GM12878 (cell line): ENCODE measurements around the gene RMI2. TPM values are rescaled to one million over a fixed set of nuclear protein-coding genes. Genes with fewer than 3 reads are reported as not detected.

Experiments used
- ATAC-seq: fragments of 200-7000 bp; cut with Tn5 transposase; 3 replicates; pipeline ENCODE4 v1.9.1; 2020; ENCODE audit warnings: mild to moderate bottlenecking, moderate library complexity
- Bru-seq: library from RNA; stranded (reverse); fragments of 400-500 nt; gene quantifications from one replicate; lab custom pipeline; 2021; lab: Mats Ljungman, UMichigan
- BruChase-seq, 2 experiments: library from RNA; stranded (reverse); fragments of 400-500 nt; gene quantifications; one replicate each; lab custom pipeline; 2021; lab: Mats Ljungman, UMichigan
- BruUV-seq: library from RNA; stranded (reverse); fragments of 400-500 nt; replicated peaks from 2 replicates; lab custom pipeline; 2021; lab: Mats Ljungman, UMichigan
- CTCF ChIA-PET: fragments of 300-600 bp; sonication (Branson Sonifier 250); formaldehyde crosslinking; extraction: SDS; loops from one replicate; lab custom pipeline; 2021; ENCODE audit warnings: inconsistent platforms; lab: Yijun Ruan, JAX
- POLR2A ChIA-PET: fragments of 350-600 bp; formaldehyde crosslinking; extraction: SDS; loops from one replicate; lab custom pipeline; 2021; ENCODE audit warnings: inconsistent platforms; lab: Charles Lee
- RAD21 ChIA-PET: fragments of 300-600 bp; sonication (Branson Sonifier 250); formaldehyde crosslinking; loops from one replicate; lab custom pipeline; 2023; ENCODE audit warnings: antibody characterized with exemption; ENCODE audit not compliant: unreplicated experiment; lab: Charles Lee
- SMC1A ChIA-PET: fragments of 300-600 bp; sonication (Branson Sonifier 250); formaldehyde crosslinking; loops from one replicate; lab custom pipeline; 2023; ENCODE audit not compliant: unreplicated experiment, uncharacterized antibody; lab: Charles Lee
- DNase-seq: peaks from one replicate; pipeline ENCODE4 v3.0.0-alpha.2; 2011; ENCODE audit warnings: low read depth, low spot score
- FAIRE-seq: peaks from 3 replicates; lab custom pipeline; 2011; peaks lifted over from hg19 to GRCh38; lab: Jason Lieb, UNC
- H2AFZ ChIP-seq: 2 replicates; pipeline ENCODE4 v1.6.0; 2011; ENCODE audit warnings: low read depth, low read length, control low read depth; ENCODE audit not compliant: control insufficient read depth
- H3K27ac ChIP-seq: 2 replicates; pipeline ENCODE4 v1.5.1; 2011; ENCODE audit warnings: control low read depth; ENCODE audit not compliant: control insufficient read depth, insufficient read depth
- H3K27me3 ChIP-seq, 2 experiments: replicated peaks in 1 of 2; 2 replicates each; pipeline versions ENCODE4 v1.6.0 to v1.6.1; 2011; ENCODE audit warnings: low read length in 1 of 2; ENCODE audit not compliant: control insufficient read depth in 2 of 2, insufficient read depth in 2 of 2
- H3K36me3 ChIP-seq, 2 experiments: 2 replicates each; pipeline ENCODE4 v1.5.1; 2011; ENCODE audit warnings: low read length in 1 of 2; ENCODE audit not compliant: control insufficient read depth in 2 of 2, insufficient read depth in 2 of 2
- H3K4me1 ChIP-seq: 2 replicates; pipeline ENCODE4 v1.6.1; 2011; ENCODE audit warnings: mild to moderate bottlenecking, low read length, moderate library complexity, mixed read lengths; ENCODE audit not compliant: control insufficient read depth, insufficient read depth
- H3K4me2 ChIP-seq: 2 replicates; pipeline ENCODE4 v1.6.0; 2011; ENCODE audit warnings: control low read depth; ENCODE audit not compliant: control insufficient read depth, insufficient read depth
- H3K4me3 ChIP-seq: fragments of 200-600 bp; sonication (generic); 2 replicates; pipeline ENCODE4 v1.5.1; 2016
- H3K79me2 ChIP-seq: 2 replicates; pipeline ENCODE4 v1.6.0; 2011; ENCODE audit warnings: low read length; ENCODE audit not compliant: control insufficient read depth, insufficient read depth
- H3K9ac ChIP-seq: 2 replicates; pipeline ENCODE4 v1.8.0; 2011; ENCODE audit warnings: low read length, control low read depth, mixed read lengths; ENCODE audit not compliant: control insufficient read depth, insufficient read depth
- H3K9me3 ChIP-seq: replicated peaks from 3 replicates; pipeline ENCODE4 v1.5.1; 2011; ENCODE audit warnings: mild to moderate bottlenecking, low read length; ENCODE audit not compliant: control insufficient read depth, insufficient read depth
- H4K20me1 ChIP-seq: 2 replicates; pipeline ENCODE4 v1.6.0; 2011; ENCODE audit not compliant: control insufficient read depth, insufficient read depth
- GATAD2B ChIP-seq: fragments of 450-650 bp; conservative IDR thresholded peaks from 2 replicates; pipeline ENCODE4 v1.6.1; 2017; ENCODE audit warnings: low read depth, mild to moderate bottlenecking, moderate library complexity
- LARP7 ChIP-seq: fragments of 450-650 bp; IDR thresholded peaks from 2 replicates; pipeline ENCODE4 v1.6.1; 2017; ENCODE audit warnings: mild to moderate bottlenecking
- SMAD5 ChIP-seq: IDR thresholded peaks from 2 replicates; pipeline ENCODE4 v1.6.1; 2016; ENCODE audit warnings: antibody characterized with exemption, low read depth
- SMC3 ChIP-seq: IDR thresholded peaks from 2 replicates; pipeline ENCODE4 v1.6.1; 2011; ENCODE audit warnings: low read length, improper control_type of control experiment, borderline replicate concordance
- SPI1 ChIP-seq: IDR thresholded peaks from 2 replicates; pipeline ENCODE4 v1.6.1; 2011; ENCODE audit warnings: low read depth, mild to moderate bottlenecking, low read length, moderate library complexity, borderline replicate concordance; ENCODE audit not compliant: insufficient read depth
- SUPT20H ChIP-seq: IDR thresholded peaks from 2 replicates; pipeline ENCODE4 v1.6.1; 2011; ENCODE audit warnings: low read depth, mild to moderate bottlenecking, low read length, moderate library complexity, borderline replicate concordance; ENCODE audit not compliant: control insufficient read depth
- WGBS: methylation state at CpG from one replicate; pipeline ENCODE4 v1.1.6; 2016; ENCODE audit warnings: low lambda C conversion rate; ENCODE audit not compliant: insufficient replicate concordance, insufficient coverage; ENCODE audit errors: missing lambda C conversion rate; 5-methylcytosine and 5-hydroxymethylcytosine counted together
- in situ Hi-C: fragments of 300-500 bp; cut with MboI; formaldehyde crosslinking; loops from 9 replicates; pipeline ENCODE4 v1.14.3; 2018; ENCODE audit warnings: mixed read lengths
- intact Hi-C: fragments of 100-400 bp; cut with micrococcal nuclease; formaldehyde crosslinking; loops from one replicate; pipeline ENCODE4 v1.14.2; 2022; ENCODE audit not compliant: unreplicated experiment
- long read RNA-seq, 2 experiments: library from polyadenylated mRNA; unstranded; transcript quantifications; one replicate each; pipeline ENCODE4 v2.0.0, GENCODE V29; 2019 to 2020
- polyA minus RNA-seq, 3 experiments: library from RNA; depleted of rRNA, polyadenylated mRNA; stranded (reverse); fragments of >200 nt; gene quantifications; 2 replicates each; pipeline ENCODE4 v1.2.3, GENCODE V29; 2011
- polyA plus RNA-seq, 11 experiments: library from polyadenylated mRNA; depleted of rRNA in 4 of 11; unstranded in 6 of 11; stranded (reverse) in 5 of 11; fragments of >200 nt; fragmentation: Nextera tagmentation in 4 of 11; fragmentation: Illumina TruSeq in 1 of 11; extraction: Ambion mirVana in 4 of 11; extraction: Trizol in 1 of 11; gene quantifications; 1 replicate in 1 of 11; 2 replicates in 10 of 11; pipeline versions ENCODE4 v1.2.1 to v1.2.3, GENCODE V29; 2011 to 2016; ENCODE audit warnings: inconsistent platforms in 2 of 11, missing spikeins in 2 of 11, low read depth in 1 of 11
- total RNA-seq, 4 experiments: library from RNA; depleted of rRNA in 3 of 4; stranded (reverse); fragments of >200 nt in 3 of 4; fragmentation: Illumina TruSeq in 1 of 4; extraction: Trizol in 1 of 4; gene quantifications; 2 replicates each; pipeline versions ENCODE4 v1.2.1 to v1.2.3, GENCODE V29; 2013 to 2021
- TF ChIP-seq, protein P1 (sequence below): fragments of 450-650 bp; formaldehyde crosslinking; IDR thresholded peaks from 2 replicates; pipeline ENCODE4 v1.5.0; 2022; ENCODE audit warnings: mild to moderate bottlenecking, missing genetic modification characterization
- TF ChIP-seq, protein P2 (sequence below): IDR thresholded peaks from 2 replicates; pipeline ENCODE4 v1.6.1; 2012; ENCODE audit warnings: low read depth, low read length, improper control_type of control experiment

RMI2 gene
- 50.7 and 51.0 TPM in 2 replicates for total RNA-seq (2013; cell fraction: nucleolus; rRNA removed)
- total RNA-seq (2014; rRNA removed) (30.3 and 38.6 TPM in 2 replicates), total RNA-seq (2014; rRNA removed; fragmentation: Illumina TruSeq; extraction: Trizol) (25.4 and 26.6 TPM in 2 replicates), total RNA-seq (2021) (39.2 and 39.3 TPM in 2 replicates), polyA plus RNA-seq (2011; rRNA removed) (34.0 and 51.7 TPM in 2 replicates), polyA plus RNA-seq (2014; fragmentation: Illumina TruSeq; extraction: Trizol) (47.1 and 65.7 TPM in 2 replicates), polyA plus RNA-seq (2014; fragmentation: Nextera tagmentation; extraction: Ambion mirVana) (10 to 100 TPM in 1 of 2 experiments, 1 to 10 TPM in 1; 9.6 to 21.7 TPM), polyA plus RNA-seq (2014; rRNA removed) (28.5 and 34.6 TPM in 2 replicates), polyA plus RNA-seq (2016; fragmentation: Nextera tagmentation; extraction: Ambion mirVana) (10 to 100 TPM; 26.4 to 68.8 TPM), polyA minus RNA-seq (2011; rRNA and poly(A)+ RNA removed) (14.5 and 20.4 TPM in 2 replicates), Bru-seq, nascent RNA (percentile 49 among the genes with signal in this experiment), BruChase-seq, experiment 1, labeled RNA remaining after a 6-hour chase (percentile 47 among the genes with signal in this experiment), BruChase-seq, experiment 2, labeled RNA remaining after a 2-hour chase (percentile 42 among the genes with signal in this experiment)
- polyA plus RNA-seq (2011; ENCODE audit: low read depth), result 18.7 TPM
- polyA plus RNA-seq (2011; cell fraction: cytosol; rRNA removed), result 16.0 and 24.0 TPM in 2 replicates
- polyA plus RNA-seq (2011; cell fraction: nucleus; rRNA removed), result 18.6 and 23.4 TPM in 2 replicates
- 25.6 and 28.3 TPM in 2 replicates for polyA plus RNA-seq (2012)
- 6.9 and 8.0 TPM in 2 replicates for polyA minus RNA-seq (2011; cell fraction: cytosol; rRNA and poly(A)+ RNA removed)
- 5.2 and 6.1 TPM in 2 replicates for polyA minus RNA-seq (2011; cell fraction: nucleus; rRNA and poly(A)+ RNA removed)
- long read RNA-seq, experiment 1, partial matches to known transcripts, result 0 of 3 reads
- long read RNA-seq, experiment 1, other reads (novel, unspliced or antisense), result 1 of 3 reads
- long read RNA-seq, experiment 2, partial matches to known transcripts, result 3 of 8 reads
- long read RNA-seq, experiment 2, other reads (novel, unspliced or antisense), result 3 of 8 reads

DNA sequence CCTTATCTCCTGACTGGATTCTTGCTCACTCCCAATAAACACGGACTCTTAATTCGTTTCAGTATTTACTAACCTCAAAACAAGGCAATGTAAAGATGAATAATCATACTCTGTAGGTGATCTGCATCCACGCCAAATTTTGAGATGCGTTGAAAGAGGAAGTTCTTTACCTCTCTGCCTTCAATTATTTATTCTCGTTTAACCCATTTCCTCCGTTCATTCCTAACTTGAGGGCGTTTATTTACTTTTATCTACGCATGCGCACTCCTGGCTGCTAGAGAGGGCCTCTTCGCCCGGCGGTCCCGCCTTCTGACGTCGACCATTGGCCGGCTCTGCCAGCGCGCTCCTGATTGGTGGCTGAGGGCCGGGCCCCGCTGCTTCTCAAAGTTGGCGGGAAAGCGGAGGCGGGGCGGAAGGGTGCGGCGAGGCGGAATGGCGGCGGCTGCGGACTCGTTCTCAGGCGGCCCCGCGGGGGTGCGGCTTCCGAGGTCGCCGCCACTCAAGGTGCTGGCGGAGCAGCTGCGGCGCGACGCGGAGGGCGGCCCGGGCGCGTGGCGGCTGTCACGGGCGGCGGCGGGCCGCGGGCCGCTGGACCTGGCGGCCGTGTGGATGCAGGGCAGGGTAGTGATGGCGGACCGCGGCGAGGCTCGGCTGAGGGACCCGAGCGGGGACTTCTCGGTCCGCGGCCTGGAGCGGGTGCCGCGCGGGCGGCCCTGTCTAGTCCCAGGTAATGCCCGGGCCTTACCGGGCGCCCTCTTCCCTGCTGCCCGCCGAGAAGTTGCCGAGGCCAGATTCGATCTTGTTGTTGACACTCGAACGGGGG lies at the start of gene RMI2:
Gene RMI2, plus strand, starts transcription at position 420 of the 823 bp plus-strand sequence. Its CDS starts 13 bp downstream, at position 433.
- FAIRE-seq (peak; percentile 98), ATAC-seq (peak; percentile 99), DNase-seq (peak; percentile 77)
- CTCF ChIA-PET, result interaction anchor here (1.5 to 2.9 kb wide), 2 partner anchors 8 to 11 kb away, joined by 3 to 10 read pairs; no protein-coding TSS in a partner anchor
- H3K9ac ChIP-seq, result peak within 1 kb of the TSS; percentile 82
- SMC1A ChIA-PET, result interaction anchor here (0.6 to 2.4 kb wide), 5 partner anchors 9 to 375 kb away, joined by 4 to 12 read pairs (median 6); no protein-coding TSS in a partner anchor
- H2AFZ ChIP-seq, result peak within 1 kb of the TSS; percentile 67
- WGBS, result 1% methylated on average over 80 of the region's 82 CpGs
- peak within 1 kb of the TSS; percentile 91 for H3K4me2 ChIP-seq
- POLR2A ChIA-PET, result interaction anchor here (0.6 to 1.8 kb wide), 5 partner anchors 9 to 276 kb away, joined by 4 to 9 read pairs (median 5); no protein-coding TSS in a partner anchor
- peak within 1 kb of the TSS; percentile 57 for H3K27ac ChIP-seq
- H3K9me3 ChIP-seq, result no peaks in the 10 kb centered on the region
- H3K4me3 ChIP-seq, result peak within 1 kb of the TSS; percentile 68
- RAD21 ChIA-PET, result interaction anchor here (0.9 to 1.9 kb wide), 5 partner anchors 9 to 363 kb away, joined by 3 to 5 read pairs (median 4); partner anchors contain the start of gene SOCS1
- H3K79me2 ChIP-seq, result peaks cover 13% of the 10 kb centered on the region
- H3K36me3 ChIP-seq, result no peaks in the 10 kb centered on the region
- TSS peak; percentile 55 for BruUV-seq
- H3K4me1 ChIP-seq, result peaks cover 6% of the 10 kb centered on the region
- no peaks in the 10 kb centered on the region for H4K20me1 ChIP-seq
- intact Hi-C loops, result loop anchor here (1.0 kb wide), 1 partner anchor 34 kb away; no protein-coding TSS in a partner anchor
- H3K27me3 ChIP-seq, result no peaks in the 10 kb centered on the region
- in situ Hi-C loops, result no loop called here
- TF ChIP-seq SPI1 (no peak), GATAD2B (peak; percentile 93), SMC3 (no peak; the same call in 1 of the 2 replicates), SMAD5 (no peak), SUPT20H (no peak), LARP7 (peak; percentile 92)
- TF ChIP-seq, protein P1, sequence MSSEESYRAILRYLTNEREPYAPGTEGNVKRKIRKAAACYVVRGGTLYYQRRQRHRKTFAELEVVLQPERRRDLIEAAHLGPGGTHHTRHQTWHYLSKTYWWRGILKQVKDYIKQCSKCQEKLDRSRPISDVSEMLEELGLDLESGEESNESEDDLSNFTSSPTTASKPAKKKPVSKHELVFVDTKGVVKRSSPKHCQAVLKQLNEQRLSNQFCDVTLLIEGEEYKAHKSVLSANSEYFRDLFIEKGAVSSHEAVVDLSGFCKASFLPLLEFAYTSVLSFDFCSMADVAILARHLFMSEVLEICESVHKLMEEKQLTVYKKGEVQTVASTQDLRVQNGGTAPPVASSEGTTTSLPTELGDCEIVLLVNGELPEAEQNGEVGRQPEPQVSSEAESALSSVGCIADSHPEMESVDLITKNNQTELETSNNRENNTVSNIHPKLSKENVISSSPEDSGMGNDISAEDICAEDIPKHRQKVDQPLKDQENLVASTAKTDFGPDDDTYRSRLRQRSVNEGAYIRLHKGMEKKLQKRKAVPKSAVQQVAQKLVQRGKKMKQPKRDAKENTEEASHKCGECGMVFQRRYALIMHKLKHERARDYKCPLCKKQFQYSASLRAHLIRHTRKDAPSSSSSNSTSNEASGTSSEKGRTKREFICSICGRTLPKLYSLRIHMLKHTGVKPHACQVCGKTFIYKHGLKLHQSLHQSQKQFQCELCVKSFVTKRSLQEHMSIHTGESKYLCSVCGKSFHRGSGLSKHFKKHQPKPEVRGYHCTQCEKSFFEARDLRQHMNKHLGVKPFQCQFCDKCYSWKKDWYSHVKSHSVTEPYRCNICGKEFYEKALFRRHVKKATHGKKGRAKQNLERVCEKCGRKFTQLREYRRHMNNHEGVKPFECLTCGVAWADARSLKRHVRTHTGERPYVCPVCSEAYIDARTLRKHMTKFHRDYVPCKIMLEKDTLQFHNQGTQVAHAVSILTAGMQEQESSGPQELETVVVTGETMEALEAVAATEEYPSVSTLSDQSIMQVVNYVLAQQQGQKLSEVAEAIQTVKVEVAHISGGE (CRISPR knock-in tag), result no peak
- TF ChIP-seq, protein P2, sequence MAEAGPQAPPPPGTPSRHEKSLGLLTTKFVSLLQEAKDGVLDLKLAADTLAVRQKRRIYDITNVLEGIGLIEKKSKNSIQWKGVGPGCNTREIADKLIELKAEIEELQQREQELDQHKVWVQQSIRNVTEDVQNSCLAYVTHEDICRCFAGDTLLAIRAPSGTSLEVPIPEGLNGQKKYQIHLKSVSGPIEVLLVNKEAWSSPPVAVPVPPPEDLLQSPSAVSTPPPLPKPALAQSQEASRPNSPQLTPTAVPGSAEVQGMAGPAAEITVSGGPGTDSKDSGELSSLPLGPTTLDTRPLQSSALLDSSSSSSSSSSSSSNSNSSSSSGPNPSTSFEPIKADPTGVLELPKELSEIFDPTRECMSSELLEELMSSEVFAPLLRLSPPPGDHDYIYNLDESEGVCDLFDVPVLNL, result peak; percentile 95
